HepG2 (cell line): ENCODE results near the gene RCOR3. TPM values are rescaled to one million over a fixed set of nuclear protein-coding genes. Genes with fewer than 3 reads are reported as not detected.

Experiments used
- ATAC-seq: fragments of 200-7000 bp; cut with Tn5 transposase; 3 replicates; pipeline ENCODE4 v1.9.1; 2020; ENCODE audit warnings: mild to moderate bottlenecking, moderate library complexity
- BruUV-seq: library from RNA; stranded (reverse); fragments of 400-500 nt; replicated peaks from 2 replicates; lab custom pipeline; 2021; lab: Mats Ljungman, UMichigan
- CTCF ChIA-PET: fragments of 300-600 bp; formaldehyde crosslinking; extraction: SDS; loops from one replicate; lab custom pipeline; 2021; ENCODE audit warnings: low total read pairs, inconsistent platforms, low intra/inter-chr PET ratio; lab: Yijun Ruan, JAX
- POLR2A ChIA-PET: fragments of 350-600 bp; sonication (Branson Sonifier 250); formaldehyde crosslinking; loops from one replicate; lab custom pipeline; 2020; ENCODE audit warnings: antibody characterized with exemption, inconsistent platforms; lab: Yijun Ruan, JAX
- DNase-seq: peaks from one replicate; pipeline ENCODE4 v3.0.0-alpha.2; 2015; ENCODE audit warnings: low spot score
- FAIRE-seq: peaks from 3 replicates; lab custom pipeline; 2011; peaks lifted over from hg19 to GRCh38; lab: Jason Lieb, UNC
- H2AFZ ChIP-seq: one replicate; pipeline ENCODE4 v1.6.1; 2011; ENCODE audit warnings: low read length, inconsistent platforms
- H3K27ac ChIP-seq: fragments of 300-600 bp; 3 replicates; pipeline ENCODE4 v1.8.0; 2011; ENCODE audit warnings: mixed run types, mild to moderate bottlenecking, mixed read lengths, low read length, inconsistent platforms; ENCODE audit not compliant: insufficient read depth; ENCODE audit errors: extremely low read length
- H3K27me3 ChIP-seq, 2 experiments: fragments of 200-600 bp in 1 of 2; 2 replicates in 1 of 2; 3 replicates in 1 of 2; pipeline versions ENCODE4 v1.6.0 to v1.8.0; 2011; ENCODE audit warnings: low read length in 2 of 2, mild to moderate bottlenecking in 2 of 2, moderate library complexity in 2 of 2, inconsistent platforms in 1 of 2; ENCODE audit not compliant: insufficient read depth in 2 of 2, control insufficient read depth in 1 of 2
- H3K36me3 ChIP-seq, 2 experiments: fragments of 200-600 bp in 1 of 2; replicated peaks in 1 of 2; 2 replicates in 1 of 2; 3 replicates in 1 of 2; pipeline versions ENCODE4 v1.5.1 to v1.8.0; 2011; ENCODE audit warnings: low read length in 2 of 2, inconsistent platforms in 1 of 2; ENCODE audit not compliant: insufficient read depth in 2 of 2, control insufficient read depth in 1 of 2
- H3K4me1 ChIP-seq: 2 replicates; pipeline ENCODE4 v1.5.1; 2012; ENCODE audit warnings: low read length, inconsistent platforms; ENCODE audit not compliant: insufficient read depth
- H3K4me2 ChIP-seq: 2 replicates; pipeline ENCODE4 v1.6.0; 2011; ENCODE audit warnings: low read depth, low read length, inconsistent platforms
- H3K4me3 ChIP-seq, 3 experiments: fragments of 200-600 bp in 1 of 3; sonication (generic), shearing (Covaris generic) in 1 of 3; replicated peaks in 1 of 3; 2 replicates each; pipeline ENCODE4 v1.5.1; 2011 to 2016; ENCODE audit warnings: low read length in 3 of 3, inconsistent platforms in 2 of 3, low read depth in 2 of 3, mild to moderate bottlenecking in 2 of 3, control low read depth in 1 of 3, mixed read lengths in 1 of 3; ENCODE audit not compliant: insufficient read depth in 1 of 3
- H3K79me2 ChIP-seq: one replicate; pipeline ENCODE4 v1.6.1; 2011; ENCODE audit warnings: low read length, inconsistent platforms; ENCODE audit not compliant: insufficient read depth
- H3K9ac ChIP-seq: 2 replicates; pipeline ENCODE4 v1.6.0; 2011; ENCODE audit warnings: mild to moderate bottlenecking, low read depth, low read length, inconsistent platforms; ENCODE audit not compliant: insufficient read depth
- H3K9me3 ChIP-seq: 2 replicates; pipeline ENCODE4 v1.5.1; 2012; ENCODE audit warnings: mild to moderate bottlenecking, low read length
- H4K20me1 ChIP-seq: 2 replicates; pipeline ENCODE4 v1.6.0; 2011; ENCODE audit warnings: inconsistent platforms, mild to moderate bottlenecking, low read length, moderate library complexity; ENCODE audit not compliant: insufficient read depth
- CBFB ChIP-seq: sonication (generic); formaldehyde crosslinking; IDR thresholded peaks from 2 replicates; pipeline ENCODE4 v1.4.0; 2020; ENCODE audit warnings: missing genetic modification reagents
- CC2D1A ChIP-seq: sonication (generic); formaldehyde crosslinking; IDR thresholded peaks from 2 replicates; pipeline ENCODE4 v1.8.1; 2023; ENCODE audit warnings: mild to moderate bottlenecking, missing genetic modification reagents
- EED ChIP-seq: sonication (generic); formaldehyde crosslinking; IDR thresholded peaks from 2 replicates; pipeline ENCODE4 v1.5.0; 2020; ENCODE audit warnings: mild to moderate bottlenecking, missing genetic modification reagents
- ETV6 ChIP-seq: sonication (generic); formaldehyde crosslinking; conservative IDR thresholded peaks from 2 replicates; pipeline ENCODE4 v1.4.0; 2020; ENCODE audit warnings: missing genetic modification reagents
- MAFF ChIP-seq: IDR thresholded peaks from 2 replicates; pipeline ENCODE4 v1.6.1; 2011; ENCODE audit warnings: low read depth, low read length, improper control_type of control experiment
- MAFK ChIP-seq, 2 experiments: IDR thresholded peaks in 1 of 2; conservative IDR thresholded peaks in 1 of 2; 2 replicates each; pipeline ENCODE4 v1.6.1; 2011; ENCODE audit warnings: improper control_type of control experiment in 2 of 2, low read length in 2 of 2
- SMYD3 ChIP-seq: sonication (generic); formaldehyde crosslinking; IDR thresholded peaks from 2 replicates; pipeline ENCODE4 v1.8.1; 2023; ENCODE audit warnings: mild to moderate bottlenecking, missing genetic modification reagents
- SP140L ChIP-seq: sonication (generic); formaldehyde crosslinking; IDR thresholded peaks from 2 replicates; pipeline ENCODE4 v1.4.0; 2020; ENCODE audit warnings: missing genetic modification reagents, borderline replicate concordance
- ZBTB1 ChIP-seq: sonication (generic); formaldehyde crosslinking; IDR thresholded peaks from 2 replicates; pipeline ENCODE4 v1.4.0; 2020; ENCODE audit warnings: missing genetic modification reagents, borderline replicate concordance
- ZMYM4 ChIP-seq: sonication (generic); formaldehyde crosslinking; IDR thresholded peaks from 2 replicates; pipeline ENCODE4 v1.8.1; 2023; ENCODE audit warnings: mild to moderate bottlenecking, missing genetic modification reagents
- ZNF557 ChIP-seq: sonication (generic); formaldehyde crosslinking; IDR thresholded peaks from 2 replicates; pipeline ENCODE4 v1.4.0; 2020; ENCODE audit warnings: missing genetic modification reagents
- ZNF605 ChIP-seq: sonication (generic); formaldehyde crosslinking; IDR thresholded peaks from 2 replicates; pipeline ENCODE4 v1.8.0; 2022; ENCODE audit warnings: mild to moderate bottlenecking, missing genetic modification reagents
- WGBS: methylation state at CpG from one replicate; pipeline ENCODE4 v1.1.6; 2017; ENCODE audit warnings: low lambda C conversion rate; 5-methylcytosine and 5-hydroxymethylcytosine counted together
- in situ Hi-C: cut with HindIII; loops from 2 replicates; pipeline ENCODE4 v1.10.0; 2017; ENCODE audit warnings: low pct_unique_long_range_greater_than_20kb; ENCODE audit not compliant: extremely low pct_ligation_motif_present
- intact Hi-C: fragments of 100-400 bp; cut with micrococcal nuclease; formaldehyde crosslinking; loops from one replicate; pipeline ENCODE4 v1.10.0; 2022; ENCODE audit not compliant: unreplicated experiment
- polyA plus RNA-seq, 8 experiments: library from polyadenylated mRNA; depleted of rRNA in 3 of 8; stranded (reverse) in 7 of 8; unstranded in 1 of 8; fragments of >200 nt; fragmentation: Illumina TruSeq in 4 of 8; extraction: Trizol in 4 of 8; gene quantifications; 2 replicates each; pipeline versions ENCODE4 v1.2.1 to v1.2.3, GENCODE V29; 2011 to 2016; ENCODE audit warnings: low read depth in 4 of 8, missing spikeins in 1 of 8, mixed read lengths in 1 of 8; ENCODE audit not compliant: insufficient read depth in 1 of 8
- total RNA-seq, 5 experiments: library from RNA; depleted of rRNA; stranded (reverse); fragments of >200 nt; fragmentation: Illumina TruSeq; extraction: Trizol; gene quantifications; 2 replicates each; pipeline ENCODE4 v1.2.3, GENCODE V29; 2016; ENCODE audit warnings: low read depth in 1 of 5
- TF ChIP-seq, protein P1 (sequence below): sonication (generic); formaldehyde crosslinking; IDR thresholded peaks from 2 replicates; pipeline ENCODE4 v1.5.0; 2020; ENCODE audit warnings: missing genetic modification reagents, mild to moderate bottlenecking, borderline replicate concordance
- TF ChIP-seq, protein P2 (sequence below): sonication (generic); formaldehyde crosslinking; IDR thresholded peaks from 2 replicates; pipeline ENCODE4 v1.4.0; 2020; ENCODE audit warnings: mild to moderate bottlenecking, low read depth, missing genetic modification reagents
- TF ChIP-seq, protein P3 (sequence below): sonication (generic); formaldehyde crosslinking; IDR thresholded peaks from 2 replicates; pipeline ENCODE4 v1.5.0; 2020; ENCODE audit warnings: missing genetic modification reagents

Gene RCOR3
- total and polyA plus RNA-seq, 2 of the 13 experiments (the other 11 are each of a cell fraction or from before 2014, with no cell fraction given), result 16.8 to 31.6 TPM

DNA sequence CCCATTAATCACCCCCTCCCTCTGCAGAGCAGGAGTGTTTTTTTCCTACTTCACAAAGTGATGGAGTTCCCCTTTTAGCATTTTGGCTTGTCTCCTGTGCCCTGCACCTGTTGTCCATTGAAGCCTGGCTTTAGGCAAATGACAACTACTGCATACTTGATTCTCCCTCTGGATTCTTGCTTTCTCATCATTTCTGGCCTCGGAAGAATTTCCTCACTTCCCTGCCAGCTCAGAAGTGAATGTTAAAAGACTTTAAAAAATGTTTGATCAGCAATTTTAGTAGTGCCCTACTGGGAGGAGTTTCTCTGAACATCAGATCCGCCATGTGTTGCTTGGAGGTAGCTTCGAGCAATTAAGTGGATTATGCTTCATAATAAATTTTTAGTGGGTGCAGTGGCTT lies 28.1 kb downstream of the RCOR3 start:
- BruUV-seq, result no TSS peak
- FAIRE-seq (no peak), DNase-seq (no peak), ATAC-seq (no peak)
- Histone ChIP-seq H3K4me1 (no peaks in the 10 kb centered on the region), H4K20me1 (peaks cover 3% of the 10 kb centered on the region; the same call in 1 of the 2 replicates), H3K9ac (no peak overlapping the region), H3K27ac (no peak overlapping the region), H3K4me2 (no peak overlapping the region), H3K9me3 (no peaks in the 10 kb centered on the region), H2AFZ (no peak overlapping the region), H3K36me3 (peaks cover 8 to 46% of the 10 kb centered on the region in 2 experiments), H3K27me3 (no peaks in the 10 kb centered on the region), H3K79me2 (no peaks in the 10 kb centered on the region), H3K4me3 (no peak overlapping the region)
- POLR2A ChIA-PET, result no interaction called here
- TF ChIP-seq, protein P1, sequence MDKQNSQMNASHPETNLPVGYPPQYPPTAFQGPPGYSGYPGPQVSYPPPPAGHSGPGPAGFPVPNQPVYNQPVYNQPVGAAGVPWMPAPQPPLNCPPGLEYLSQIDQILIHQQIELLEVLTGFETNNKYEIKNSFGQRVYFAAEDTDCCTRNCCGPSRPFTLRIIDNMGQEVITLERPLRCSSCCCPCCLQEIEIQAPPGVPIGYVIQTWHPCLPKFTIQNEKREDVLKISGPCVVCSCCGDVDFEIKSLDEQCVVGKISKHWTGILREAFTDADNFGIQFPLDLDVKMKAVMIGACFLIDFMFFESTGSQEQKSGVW (CRISPR knock-in tag), result no peak
- TF ChIP-seq CC2D1A (no peak), EED (no peak), ZBTB1 (CRISPR knock-in tag) (no peak), SP140L (CRISPR knock-in tag) (no peak), ZNF557 (CRISPR knock-in tag) (no peak), SMYD3 (CRISPR knock-in tag) (no peak), MAFK (conservative IDR thresholded peaks at IDR 0.05 in 1 of 2, IDR thresholded peaks at IDR 0.05 in 1 of 2; ENCODE audit: low read length in 2 of 2) (peak; percentile 96 to 97), CBFB (no peak), ZNF605 (CRISPR knock-in tag) (no peak), ETV6 (CRISPR knock-in tag) (no peak), ZMYM4 (CRISPR knock-in tag) (no peak), MAFF (peak; percentile 96)
- TF ChIP-seq, protein P2, sequence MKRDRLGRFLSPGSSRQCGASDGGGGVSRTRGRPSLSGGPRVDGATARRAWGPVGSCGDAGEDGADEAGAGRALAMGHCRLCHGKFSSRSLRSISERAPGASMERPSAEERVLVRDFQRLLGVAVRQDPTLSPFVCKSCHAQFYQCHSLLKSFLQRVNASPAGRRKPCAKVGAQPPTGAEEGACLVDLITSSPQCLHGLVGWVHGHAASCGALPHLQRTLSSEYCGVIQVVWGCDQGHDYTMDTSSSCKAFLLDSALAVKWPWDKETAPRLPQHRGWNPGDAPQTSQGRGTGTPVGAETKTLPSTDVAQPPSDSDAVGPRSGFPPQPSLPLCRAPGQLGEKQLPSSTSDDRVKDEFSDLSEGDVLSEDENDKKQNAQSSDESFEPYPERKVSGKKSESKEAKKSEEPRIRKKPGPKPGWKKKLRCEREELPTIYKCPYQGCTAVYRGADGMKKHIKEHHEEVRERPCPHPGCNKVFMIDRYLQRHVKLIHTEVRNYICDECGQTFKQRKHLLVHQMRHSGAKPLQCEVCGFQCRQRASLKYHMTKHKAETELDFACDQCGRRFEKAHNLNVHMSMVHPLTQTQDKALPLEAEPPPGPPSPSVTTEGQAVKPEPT (CRISPR knock-in tag), result no peak
- TF ChIP-seq, protein P3, sequence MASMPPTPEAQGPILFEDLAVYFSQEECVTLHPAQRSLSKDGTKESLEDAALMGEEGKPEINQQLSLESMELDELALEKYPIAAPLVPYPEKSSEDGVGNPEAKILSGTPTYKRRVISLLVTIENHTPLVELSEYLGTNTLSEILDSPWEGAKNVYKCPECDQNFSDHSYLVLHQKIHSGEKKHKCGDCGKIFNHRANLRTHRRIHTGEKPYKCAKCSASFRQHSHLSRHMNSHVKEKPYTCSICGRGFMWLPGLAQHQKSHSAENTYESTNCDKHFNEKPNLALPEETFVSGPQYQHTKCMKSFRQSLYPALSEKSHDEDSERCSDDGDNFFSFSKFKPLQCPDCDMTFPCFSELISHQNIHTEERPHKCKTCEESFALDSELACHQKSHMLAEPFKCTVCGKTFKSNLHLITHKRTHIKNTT (CRISPR knock-in tag), result no peak
- intact Hi-C loops (no loop called here), in situ Hi-C loops (no loop called here)
- CTCF ChIA-PET, result no interaction called here
- WGBS, result 97% methylated on average over 3 of the region's 3 CpGs
